NCI-H1417 (cell line): Measurements from ENCODE around the gene DIAPH3.

ENCODE experiments used
- DNase-seq, 3 experiments: peaks; one replicate each; lab custom pipeline; 2025; lab: John Stamatoyannopoulos, UW

Gene DIAPH3

DNA sequence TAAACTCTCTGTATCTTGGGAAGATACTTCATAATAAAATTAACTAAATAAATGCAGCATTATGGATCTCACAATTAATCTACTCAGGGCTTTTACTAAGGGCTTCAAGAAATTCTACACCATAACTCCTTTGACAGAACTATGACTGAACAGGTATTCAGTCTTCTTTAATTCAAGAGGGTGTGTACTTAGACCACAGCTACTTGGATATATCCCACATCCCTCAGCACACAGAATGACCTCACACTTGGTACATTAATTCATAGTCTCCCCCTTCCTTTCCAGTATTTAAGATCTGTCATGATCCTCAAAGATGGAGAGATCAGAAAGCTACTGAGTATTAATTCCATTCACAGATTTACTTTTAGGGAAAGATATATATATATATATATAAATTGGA lies 11.6 kb downstream of the DIAPH3 start:
- DNase-seq: no peak

DNA sequence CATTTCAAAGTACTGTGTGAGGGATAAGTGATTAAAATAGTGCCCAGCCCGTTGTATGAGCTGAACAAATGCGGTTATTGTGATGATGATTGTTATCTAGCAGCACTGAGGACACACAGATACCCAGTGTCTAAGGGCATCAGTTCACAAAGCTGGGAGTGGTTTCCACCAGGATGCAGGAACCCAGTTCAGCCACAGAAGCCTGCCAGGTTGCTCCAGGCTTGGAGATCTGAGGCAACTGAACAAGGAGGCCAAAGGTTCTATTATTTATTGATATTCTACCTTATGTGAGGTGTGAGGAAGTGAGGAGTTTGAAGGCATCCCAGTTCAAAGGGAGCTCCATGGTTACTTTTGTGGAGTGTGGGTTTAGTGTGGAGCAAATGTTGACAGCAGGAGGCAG lies 13.2 kb downstream of the DIAPH3 start:
- DNase-seq: no peak

DNA sequence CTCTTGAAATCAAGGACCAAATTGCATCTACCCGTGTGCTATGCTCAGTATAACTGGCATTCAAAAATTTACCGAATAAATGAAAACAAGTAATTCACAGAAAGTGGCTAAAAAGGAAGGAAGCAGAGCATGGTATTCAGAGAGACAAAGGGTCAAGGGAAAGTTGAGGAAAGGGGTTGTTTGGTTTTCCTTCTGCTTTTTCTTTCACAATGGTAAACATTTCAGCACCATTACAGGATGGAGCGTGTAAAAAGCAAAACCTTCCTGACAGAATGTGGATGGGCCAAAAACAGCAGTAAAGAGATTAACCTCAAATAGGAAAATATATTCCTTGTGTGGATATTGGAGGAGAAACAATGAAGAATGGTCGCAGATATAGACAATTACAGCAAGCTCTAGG lies 14.8 kb downstream of the DIAPH3 start:
- no peak for DNase-seq

GRCh38 chr13:60147361-60147760 lies 16.4 kb downstream of the DIAPH3 start:
- DNase-seq: no peak

GRCh38 chr13:60146471-60146870 lies 17.3 kb downstream of the DIAPH3 start:
- DNase-seq: no peak

DNA sequence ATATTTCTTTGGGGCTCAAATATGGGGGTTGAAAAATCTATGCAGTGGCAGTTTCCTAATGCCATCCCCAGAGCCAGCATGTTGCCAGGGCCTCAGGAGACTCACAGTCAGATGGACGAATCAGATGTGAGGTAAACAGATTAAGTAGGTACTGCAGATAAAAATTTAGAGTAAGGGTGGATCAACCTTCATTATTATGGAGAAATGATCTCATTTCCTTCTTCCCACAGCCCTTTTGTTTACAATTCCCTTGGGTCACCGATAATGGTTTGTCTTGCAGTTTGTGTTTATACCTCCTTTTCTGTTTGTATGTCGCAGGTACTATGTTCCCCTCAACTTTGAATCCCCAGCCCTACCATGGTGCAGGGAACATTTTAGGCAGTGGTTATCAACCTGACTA lies 20.0 kb downstream of the DIAPH3 start:
- peak in 1 of 3 experiments; percentile 21 for DNase-seq

- no peak for DNase-seq
Measured at GRCh38 chr13:60139272-60139671, 24.5 kb downstream of the DIAPH3 start.

DNA sequence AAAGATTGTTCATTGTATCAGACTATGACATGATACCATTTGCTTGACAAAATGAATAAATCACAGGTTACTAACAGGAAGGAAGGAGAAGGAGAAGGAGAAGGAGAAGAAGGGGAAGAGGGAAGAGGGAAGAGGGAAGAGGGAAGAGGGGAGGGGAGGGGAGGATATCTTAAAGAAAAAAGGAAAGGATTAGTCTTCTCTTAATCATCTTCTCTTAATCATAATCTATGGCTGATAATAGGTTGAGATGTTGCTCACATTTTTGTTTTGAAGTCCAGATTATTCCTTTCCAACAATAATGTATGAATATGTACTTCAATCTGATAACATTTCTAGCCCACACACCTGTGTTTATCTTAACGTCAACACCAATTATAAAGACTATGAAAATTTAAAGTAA lies 25.1 kb downstream of the DIAPH3 start:
- DNase-seq: no peak

- DNase-seq: no peak
Measured at GRCh38 chr13:60137911-60138560, 25.7 kb downstream of the DIAPH3 start.

- DNase-seq: no peak
Measured at GRCh38 chr13:60135344-60135743, 28.4 kb downstream of the DIAPH3 start.

DNA sequence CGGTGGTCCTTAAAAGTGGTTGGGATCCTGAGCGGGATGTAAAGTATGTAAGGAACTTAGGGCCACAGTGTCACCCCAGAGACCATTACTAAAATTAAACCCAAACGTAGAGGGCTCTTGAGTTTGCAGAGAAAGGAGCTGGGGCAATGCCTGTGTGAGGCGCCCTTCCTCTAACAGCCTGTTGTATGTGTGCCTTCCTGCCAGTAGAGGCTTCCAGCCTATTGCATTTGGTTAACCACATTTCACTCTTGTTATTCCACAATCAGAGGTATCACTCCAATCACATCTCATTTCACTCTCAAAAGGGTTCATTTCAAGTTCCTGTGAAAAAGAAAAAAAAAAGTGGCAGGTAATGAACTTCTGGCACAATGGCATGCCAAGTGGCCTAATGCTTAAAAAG lies 29.4 kb downstream of the DIAPH3 start:
- no peak for DNase-seq

DNA sequence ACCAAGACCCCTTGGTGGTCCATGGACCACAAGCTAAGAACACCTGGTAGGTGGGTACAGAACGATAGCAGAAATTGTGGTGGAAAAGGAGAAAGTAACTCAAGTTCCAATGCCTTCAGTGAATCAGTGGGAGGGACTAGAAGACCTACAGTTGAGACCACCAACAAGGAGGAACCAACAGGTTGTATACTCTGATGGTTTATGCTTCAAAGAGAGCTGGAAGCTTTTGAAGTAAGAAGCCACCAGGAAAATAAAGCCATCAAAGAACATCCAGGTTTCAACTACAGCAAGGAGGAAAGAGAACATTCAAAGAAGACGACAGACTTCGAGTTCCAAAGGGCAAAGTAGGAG lies 42.4 kb downstream of the DIAPH3 start:
- DNase-seq: no peak

DNA sequence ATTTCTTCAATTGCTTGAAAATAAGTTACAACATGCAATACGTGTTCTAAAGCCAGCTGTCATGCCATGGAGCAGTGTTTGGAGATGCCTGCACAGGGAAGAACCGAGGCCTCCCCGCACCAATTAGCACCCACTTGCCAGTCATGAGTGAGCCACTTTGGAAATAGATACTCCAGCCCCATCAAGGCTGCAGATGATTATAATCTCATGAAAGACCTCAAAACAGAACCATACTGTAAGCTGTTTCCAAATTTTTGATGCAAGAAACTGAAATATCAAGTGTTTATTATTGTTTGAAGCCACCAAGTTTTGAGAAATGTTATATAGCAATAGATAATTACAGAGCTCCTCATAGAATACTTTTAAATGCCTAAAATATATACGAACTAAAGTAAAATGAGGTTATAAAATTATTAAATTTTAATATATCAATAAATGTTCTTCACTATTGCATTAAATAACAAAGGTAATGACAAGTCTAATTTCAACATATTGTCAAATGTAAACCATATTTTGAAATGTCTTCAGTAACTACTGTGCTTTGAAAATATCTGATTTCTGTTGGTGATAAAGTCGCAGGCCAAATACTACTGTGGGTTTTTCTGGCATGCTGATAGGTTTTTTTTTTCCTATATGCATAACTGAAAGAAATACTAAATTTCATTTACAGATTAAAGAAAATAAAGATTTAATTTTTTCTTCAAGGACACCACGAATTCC lies 43.0 kb downstream of the DIAPH3 start:
- no peak for DNase-seq

- no peak for DNase-seq
Measured at GRCh38 chr13:60118696-60119400, 44.9 kb downstream of the DIAPH3 start.

DNA sequence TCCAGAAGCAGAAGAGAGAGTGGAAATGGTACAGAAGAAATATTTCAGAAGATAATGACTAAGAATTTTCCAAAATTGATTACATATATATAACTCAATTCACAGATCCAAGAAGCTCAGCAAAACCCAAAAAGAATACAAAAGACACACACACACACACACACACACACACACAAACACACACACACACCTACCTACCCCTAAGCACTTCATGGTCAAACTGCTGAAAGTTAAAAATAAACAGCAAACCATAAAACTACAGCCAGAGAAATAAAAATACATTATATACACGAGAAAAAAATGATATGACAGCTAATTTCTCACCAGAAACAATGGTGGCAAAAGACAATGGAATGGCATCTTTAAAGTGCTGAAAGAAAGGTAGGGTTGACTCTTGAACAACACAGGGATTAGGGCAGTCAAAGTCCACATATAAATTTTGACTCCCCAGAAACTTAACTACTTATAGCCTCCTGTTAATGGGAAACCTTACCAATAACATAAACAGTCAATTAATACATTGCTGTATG lies 49.2 kb downstream of the DIAPH3 start:
- DNase-seq: no peak

GRCh38 chr13:60112771-60113170 lies 51.0 kb downstream of the DIAPH3 start:
- no peak for DNase-seq

GRCh38 chr13:60111691-60112090 lies 52.0 kb downstream of the DIAPH3 start:
- DNase-seq: no peak

DNA sequence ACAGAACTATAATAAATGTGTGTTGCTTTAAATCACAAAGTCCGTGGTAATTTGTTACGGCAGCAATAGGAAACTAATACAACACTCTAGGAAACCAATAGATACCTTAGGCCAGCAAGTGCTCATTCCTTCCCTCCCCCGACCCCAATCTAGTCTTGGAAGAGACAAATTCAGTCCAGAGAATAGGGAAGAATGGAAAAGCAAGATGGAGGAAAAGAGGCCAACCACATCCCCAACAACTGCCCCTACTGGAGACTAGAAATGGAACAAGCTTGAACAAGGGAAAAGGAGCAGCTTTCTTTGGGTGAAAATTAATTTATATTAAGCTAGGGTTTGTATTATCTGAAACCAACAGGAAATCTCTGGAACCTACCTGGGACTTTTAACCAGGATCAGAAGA lies 54.4 kb downstream of the DIAPH3 start:
- DNase-seq: no peak

- DNase-seq: no peak
Measured at GRCh38 chr13:60108589-60108988, 55.1 kb downstream of the DIAPH3 start.

- no peak for DNase-seq
Measured at GRCh38 chr13:60099631-60100420, 63.9 kb downstream of the DIAPH3 start.

- DNase-seq: no peak
Measured at GRCh38 chr13:60095300-60095699, 68.4 kb downstream of the DIAPH3 start.

- peak in 2 of 3 experiments; percentile 21 to 69 for DNase-seq
Measured at GRCh38 chr13:60094385-60095088, 69.2 kb downstream of the DIAPH3 start.
